ENCODE results near the gene DUSP18. TPM values are rescaled to one million over a fixed set of nuclear protein-coding genes. Genes with fewer than 3 reads are reported as not detected.
A peak's percentile ranks its signal among the peaks of the same experiment; 100 is the strongest.
"Not testable (repeated sequence)": the region's sequence is repeated elsewhere in the genome, so short reads cannot be mapped to it uniquely, and the experiment has no call there.

The DUSP18 gene
- 3.4 TPM for total RNA-seq
- long read RNA-seq, partial matches to known transcripts, result 2 of 7 reads
- long read RNA-seq, other reads (novel, unspliced or antisense), result 4 of 7 reads

GRCh38 chr22:30667494-30668385 lies at the start of gene DUSP18:
DUSP18 (minus strand) TSS chr22:30667875; CDS start chr22:30664003, 3,872 bp downstream.
- DNase-seq (ENCODE audit: low spot score), result peak; percentile 98
- intact Hi-C loops (cut with DNase I), result loop anchor here (2.0 kb wide), 1 partner anchor 33 kb away; the partner anchor contains the start of gene SLC35E4

GRCh38 chr22:30714062-30714461 lies 46.4 kb upstream of the DUSP18 start:
- intact Hi-C loops (cut with DNase I), result no loop called here
- DNase-seq (ENCODE audit: low spot score), result no peak

- DNase-seq (ENCODE audit: low spot score), result no peak
Measured at GRCh38 chr22:30712094-30712493, 44.4 kb upstream of the DUSP18 start.

GRCh38 chr22:30709980-30710379 lies 42.3 kb upstream of the DUSP18 start:
- DNase-seq (ENCODE audit: low spot score); intact Hi-C loops (cut with DNase I): not testable (repeated sequence)

More at GRCh38 chr22:30712094-30712493, 44.4 kb upstream of the DUSP18 start:
- intact Hi-C loops (cut with DNase I), result no loop called here

- peak; percentile 35 for DNase-seq (ENCODE audit: low spot score)
- intact Hi-C loops (cut with DNase I), result no loop called here
Measured at GRCh38 chr22:30705710-30706651, 38.3 kb upstream of the DUSP18 start.

GRCh38 chr22:30704978-30705377 lies 37.3 kb upstream of the DUSP18 start:
- intact Hi-C loops (cut with DNase I), result no loop called here
- DNase-seq (ENCODE audit: low spot score), result peak; percentile 63

GRCh38 chr22:30702856-30703255 lies 35.2 kb upstream of the DUSP18 start:
- intact Hi-C loops (cut with DNase I), result no loop called here
- DNase-seq (ENCODE audit: low spot score), result no peak

- intact Hi-C loops (cut with DNase I), result no loop called here
Measured at GRCh38 chr22:30701872-30702271, 34.2 kb upstream of the DUSP18 start.

GRCh38 chr22:30697975-30698374 lies 30.3 kb upstream of the DUSP18 start:
- intact Hi-C loops (cut with DNase I), result no loop called here
- DNase-seq (ENCODE audit: low spot score), result peak; percentile 46

More at GRCh38 chr22:30701872-30702271, 34.2 kb upstream of the DUSP18 start:
- peak; percentile 17 for DNase-seq (ENCODE audit: low spot score)

GRCh38 chr22:30695871-30696655 lies 28.4 kb upstream of the DUSP18 start:
- no peak for DNase-seq (ENCODE audit: low spot score)
- intact Hi-C loops (cut with DNase I), result no loop called here

- no peak for DNase-seq (ENCODE audit: low spot score)
- intact Hi-C loops (cut with DNase I), result no loop called here
Measured at GRCh38 chr22:30695351-30695851, 27.7 kb upstream of the DUSP18 start.

- DNase-seq (ENCODE audit: low spot score), result peak; percentile 67
- intact Hi-C loops (cut with DNase I), result no loop called here
Measured at GRCh38 chr22:30694640-30695350, 27.1 kb upstream of the DUSP18 start, which contains the start of gene OSBP2. OSBP2 (plus strand) TSS chr22:30694874; CDS start chr22:30694910, 36 bp downstream.

GRCh38 chr22:30694171-30694639 lies 26.5 kb upstream of the DUSP18 start:
- intact Hi-C loops (cut with DNase I), result no loop called here
- peak; percentile 74 for DNase-seq (ENCODE audit: low spot score)

- intact Hi-C loops (cut with DNase I), result no loop called here
- no peak for DNase-seq (ENCODE audit: low spot score)
Measured at GRCh38 chr22:30691204-30691603, 23.5 kb upstream of the DUSP18 start.

GRCh38 chr22:30689622-30690021 lies 21.9 kb upstream of the DUSP18 start:
- intact Hi-C loops (cut with DNase I), result no loop called here
- no peak for DNase-seq (ENCODE audit: low spot score)

- no peak for DNase-seq (ENCODE audit: low spot score)
- intact Hi-C loops (cut with DNase I), result no loop called here
Measured at GRCh38 chr22:30687358-30687757, 19.7 kb upstream of the DUSP18 start.

GRCh38 chr22:30685178-30685577 lies 17.5 kb upstream of the DUSP18 start:
- intact Hi-C loops (cut with DNase I), result no loop called here
- no peak for DNase-seq (ENCODE audit: low spot score)

- no peak for DNase-seq (ENCODE audit: low spot score)
- intact Hi-C loops (cut with DNase I), result no loop called here
Measured at GRCh38 chr22:30681831-30682230, 14.2 kb upstream of the DUSP18 start.

Data from cardiac septum (tissue), 1 donor.